Measurements from ENCODE around the gene PIGQ.

DNA sequence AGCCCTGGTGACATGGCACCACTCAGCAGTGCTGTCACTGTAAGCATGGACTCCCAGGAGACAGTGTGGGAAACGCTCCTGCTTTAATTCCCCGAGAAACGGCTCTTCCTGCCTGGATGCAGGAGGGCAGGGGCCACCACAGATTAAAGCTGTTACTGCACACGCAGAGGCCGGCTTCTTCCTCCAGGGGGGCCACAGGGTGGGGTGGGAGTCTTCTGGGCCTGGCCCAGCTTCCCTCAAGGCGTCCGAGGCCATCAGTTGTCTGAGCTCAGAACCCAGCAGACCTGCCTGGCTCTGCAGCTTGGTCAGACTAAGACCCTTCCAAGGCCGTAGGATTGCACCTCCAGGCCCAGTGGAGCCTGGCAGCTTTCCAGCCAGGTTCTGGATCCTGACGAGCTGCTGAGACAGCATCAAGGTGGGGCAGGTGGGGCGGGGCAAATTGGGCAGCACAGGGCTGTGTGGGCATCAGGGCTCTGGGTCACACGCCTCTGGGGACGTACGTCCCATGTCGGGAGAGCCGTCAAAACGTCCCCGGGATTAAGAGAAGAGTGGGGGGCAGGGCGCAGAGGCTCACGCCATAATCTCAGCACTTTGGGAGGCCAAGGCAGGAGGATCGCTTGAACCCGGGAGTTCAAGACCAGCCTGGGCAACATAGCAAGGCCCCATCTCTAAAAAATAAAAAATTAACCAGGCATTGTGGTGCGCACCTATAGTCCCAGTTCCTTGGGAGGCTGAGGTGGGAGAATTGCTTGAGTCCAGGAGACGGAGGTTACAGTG lies 47.3 kb upstream of the PIGQ start:
- TF ChIP-seq, protein P1, sequence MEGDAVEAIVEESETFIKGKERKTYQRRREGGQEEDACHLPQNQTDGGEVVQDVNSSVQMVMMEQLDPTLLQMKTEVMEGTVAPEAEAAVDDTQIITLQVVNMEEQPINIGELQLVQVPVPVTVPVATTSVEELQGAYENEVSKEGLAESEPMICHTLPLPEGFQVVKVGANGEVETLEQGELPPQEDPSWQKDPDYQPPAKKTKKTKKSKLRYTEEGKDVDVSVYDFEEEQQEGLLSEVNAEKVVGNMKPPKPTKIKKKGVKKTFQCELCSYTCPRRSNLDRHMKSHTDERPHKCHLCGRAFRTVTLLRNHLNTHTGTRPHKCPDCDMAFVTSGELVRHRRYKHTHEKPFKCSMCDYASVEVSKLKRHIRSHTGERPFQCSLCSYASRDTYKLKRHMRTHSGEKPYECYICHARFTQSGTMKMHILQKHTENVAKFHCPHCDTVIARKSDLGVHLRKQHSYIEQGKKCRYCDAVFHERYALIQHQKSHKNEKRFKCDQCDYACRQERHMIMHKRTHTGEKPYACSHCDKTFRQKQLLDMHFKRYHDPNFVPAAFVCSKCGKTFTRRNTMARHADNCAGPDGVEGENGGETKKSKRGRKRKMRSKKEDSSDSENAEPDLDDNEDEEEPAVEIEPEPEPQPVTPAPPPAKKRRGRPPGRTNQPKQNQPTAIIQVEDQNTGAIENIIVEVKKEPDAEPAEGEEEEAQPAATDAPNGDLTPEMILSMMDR (IDR thresholded peaks at IDR 0.05; ENCODE audit: low read depth, low read length): no peak
- no peak for TF ChIP-seq EZH2phosphoT487 (IDR thresholded peaks at IDR 0.05; ENCODE audit: low read depth)
